Skeletal muscle cell (primary cell): ENCODE measurements around the gene LHX5.

Source experiments
- DNase-seq: peaks from one replicate; pipeline ENCODE4 v3.0.0-alpha.2; 2010; ENCODE audit warnings: low read depth
- H3K4me3 ChIP-seq: 2 replicates; pipeline ENCODE4 v1.5.1; 2011; ENCODE audit warnings: low read depth, mild to moderate bottlenecking, control low read depth, low read length, moderate library complexity

The LHX5 gene

GRCh38 chr12:113479216-113479589 lies 7.5 kb upstream of the LHX5 start:
- H3K4me3 ChIP-seq = no peak overlapping the region
- no peak for DNase-seq

DNA sequence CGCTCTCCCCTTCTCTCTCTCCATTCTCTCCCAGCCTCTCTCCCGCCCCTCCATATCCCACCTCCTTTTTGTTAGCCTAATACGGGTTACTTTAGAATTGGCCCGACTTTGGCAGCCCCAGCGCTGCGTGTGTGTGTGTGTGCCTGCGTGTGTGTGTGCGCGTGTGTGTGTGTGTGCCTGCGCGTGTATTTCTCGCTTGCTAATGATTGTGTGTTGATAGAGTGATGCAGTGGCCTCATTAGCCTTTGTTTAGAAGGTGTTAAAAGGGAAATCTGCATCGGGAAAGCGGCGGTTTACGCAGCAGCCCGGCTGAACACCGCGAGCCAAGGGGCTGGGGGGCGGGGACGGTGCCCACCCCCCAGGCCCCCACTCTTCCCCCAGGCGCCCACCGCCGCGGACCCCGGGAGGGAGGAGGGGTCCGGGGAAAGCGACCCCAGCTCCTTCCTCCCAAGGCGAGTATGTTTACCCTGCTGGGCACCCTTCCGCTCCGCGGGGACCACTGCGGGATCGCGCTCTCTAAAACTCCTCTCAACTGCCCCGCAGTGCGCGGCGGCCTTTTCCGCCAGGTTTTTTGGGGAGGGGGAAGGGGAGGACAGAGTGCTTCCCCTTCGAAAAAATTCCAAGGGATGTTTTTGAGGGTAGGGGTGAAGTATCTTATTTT lies 6.8 kb upstream of the LHX5 start:
- DNase-seq = no peak
- H3K4me3 ChIP-seq = no peak overlapping the region

- no peak for DNase-seq
- no peak overlapping the region for H3K4me3 ChIP-seq
Observed at GRCh38 chr12:113477842-113478215, 6.2 kb upstream of the LHX5 start.

DNA sequence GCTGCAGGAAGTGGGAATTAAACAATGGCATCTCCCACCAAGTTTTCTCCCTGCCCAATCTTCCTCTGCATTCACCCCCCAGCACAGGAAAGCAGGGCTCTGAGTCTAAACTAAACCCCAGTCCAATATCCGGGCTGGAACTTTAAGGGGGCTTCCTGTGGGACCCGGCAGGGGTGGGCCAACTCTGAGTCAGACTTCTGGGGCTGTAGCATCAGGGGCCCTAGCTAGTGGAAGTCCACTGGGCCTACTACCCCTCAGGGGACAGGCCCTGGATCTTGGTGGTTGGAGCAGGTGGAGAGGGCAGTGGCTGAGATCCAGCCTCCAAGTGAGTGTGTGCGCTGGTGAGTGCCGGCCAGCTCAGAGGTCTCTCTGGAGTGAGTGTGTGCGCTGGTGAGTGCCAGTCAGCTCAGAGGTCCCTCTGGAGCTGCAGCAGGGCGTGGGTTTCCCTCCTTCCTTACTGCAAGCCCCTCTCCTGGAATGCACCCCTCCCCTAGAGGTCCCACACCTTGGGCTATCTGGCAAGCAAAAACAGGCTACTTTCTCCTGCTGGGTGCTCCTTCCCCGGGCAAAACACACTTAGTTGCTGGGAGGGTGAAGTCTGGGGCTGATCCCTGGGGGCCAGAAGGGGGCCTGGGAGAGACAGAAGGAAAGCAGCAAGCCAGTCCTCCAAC lies 5.6 kb upstream of the LHX5 start:
- no peak overlapping the region for H3K4me3 ChIP-seq
- DNase-seq = no peak

GRCh38 chr12:113476176-113476986 lies 4.7 kb upstream of the LHX5 start:
- DNase-seq = no peak
- no peak overlapping the region for H3K4me3 ChIP-seq

GRCh38 chr12:113475451-113476175 lies 3.9 kb upstream of the LHX5 start:
- no peak overlapping the region for H3K4me3 ChIP-seq
- DNase-seq = no peak

GRCh38 chr12:113474635-113475436 lies 3.2 kb upstream of the LHX5 start:
- no peak overlapping the region for H3K4me3 ChIP-seq

DNA sequence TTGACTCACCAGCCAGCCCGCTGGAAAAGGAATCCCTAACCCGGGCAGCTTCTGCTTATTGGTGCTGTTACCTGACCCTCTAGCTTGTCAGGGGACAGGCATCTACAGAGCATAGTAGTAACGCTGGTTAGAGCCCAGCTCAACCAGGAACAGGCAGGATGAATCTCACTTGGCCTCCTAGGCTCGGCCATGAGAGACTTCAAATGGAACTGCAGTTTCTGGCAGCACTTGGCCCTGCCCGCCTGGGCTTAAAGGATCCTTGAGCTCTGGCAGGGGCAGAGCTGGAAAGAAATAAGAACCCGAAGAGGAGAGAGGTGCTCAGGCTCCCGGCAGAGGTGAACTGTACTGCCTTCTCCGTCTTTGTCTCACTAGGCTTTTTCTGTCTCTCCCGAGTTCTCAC lies 2.3 kb upstream of the LHX5 start:
- DNase-seq = no peak
- no peak overlapping the region for H3K4me3 ChIP-seq

More at GRCh38 chr12:113474635-113475436, 3.2 kb upstream of the LHX5 start:
- DNase-seq = no peak

DNA sequence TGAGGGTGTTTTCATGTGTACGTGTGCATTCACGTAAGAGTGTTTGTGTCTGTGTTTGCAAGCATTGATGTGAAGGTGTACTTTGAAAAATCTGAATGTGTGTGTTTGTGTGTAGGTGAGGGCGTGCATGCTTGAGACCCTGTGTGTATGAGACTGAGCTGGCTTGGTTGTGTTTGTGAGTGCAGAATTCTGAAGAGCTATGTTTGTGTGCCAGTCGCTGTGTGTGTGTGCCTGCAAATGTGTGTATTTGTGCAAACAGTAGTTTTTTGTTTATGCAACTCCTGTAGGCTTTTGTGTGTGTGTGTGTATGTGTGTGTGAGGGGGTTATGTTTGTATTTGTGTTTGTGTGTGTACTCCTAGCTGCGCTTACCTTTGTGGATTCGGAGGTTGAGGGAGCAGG lies 1.7 kb upstream of the LHX5 start:
- no peak overlapping the region for H3K4me3 ChIP-seq
- DNase-seq = no peak

- DNase-seq = no peak
- no peak overlapping the region for H3K4me3 ChIP-seq
Observed at GRCh38 chr12:113472191-113473121, 785 bp upstream of the LHX5 start.

GRCh38 chr12:113470871-113471618 lies 626 bp downstream of the LHX5 start:
- H3K4me3 ChIP-seq = no peak overlapping the region
- no peak for DNase-seq

DNA sequence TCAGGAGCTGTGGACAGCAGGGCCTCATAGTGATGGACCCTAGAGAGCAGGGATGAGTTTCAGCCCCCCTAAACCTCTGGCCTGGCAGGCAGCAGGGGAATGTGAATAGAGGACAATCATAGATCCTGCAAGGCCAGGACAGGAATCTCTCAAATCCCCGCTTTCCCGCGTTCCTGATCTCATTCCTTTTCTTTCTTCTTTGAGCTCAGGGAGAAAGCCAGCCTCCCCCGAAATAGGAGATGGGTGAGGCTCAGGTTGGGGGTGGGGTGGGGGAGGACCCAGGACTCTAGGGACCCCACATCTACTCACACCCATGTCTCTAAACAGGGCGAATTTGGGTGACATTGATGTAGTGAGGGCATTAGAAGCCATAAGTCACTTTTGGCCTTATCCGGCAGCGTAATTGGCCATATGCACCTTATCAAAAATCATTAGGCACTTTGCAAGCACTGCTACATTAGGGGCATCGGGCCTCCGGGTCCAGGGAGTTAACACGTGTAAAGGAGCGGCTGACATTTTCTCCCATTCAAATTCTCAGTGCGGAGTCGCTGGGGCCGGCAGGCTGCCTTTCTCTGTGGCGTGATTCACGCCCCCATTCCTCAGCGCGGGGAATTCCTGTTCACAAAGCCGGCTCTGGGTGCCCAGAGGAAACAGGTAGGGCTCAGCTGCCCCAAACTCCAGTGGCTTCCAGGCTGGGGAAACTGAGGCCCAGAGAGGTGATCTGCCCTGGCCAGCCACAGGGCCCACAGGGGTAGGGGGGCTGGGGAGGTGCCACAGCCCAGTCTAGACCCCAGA lies 1.5 kb downstream of the LHX5 start:
- no peak overlapping the region for H3K4me3 ChIP-seq
- DNase-seq = no peak

DNA sequence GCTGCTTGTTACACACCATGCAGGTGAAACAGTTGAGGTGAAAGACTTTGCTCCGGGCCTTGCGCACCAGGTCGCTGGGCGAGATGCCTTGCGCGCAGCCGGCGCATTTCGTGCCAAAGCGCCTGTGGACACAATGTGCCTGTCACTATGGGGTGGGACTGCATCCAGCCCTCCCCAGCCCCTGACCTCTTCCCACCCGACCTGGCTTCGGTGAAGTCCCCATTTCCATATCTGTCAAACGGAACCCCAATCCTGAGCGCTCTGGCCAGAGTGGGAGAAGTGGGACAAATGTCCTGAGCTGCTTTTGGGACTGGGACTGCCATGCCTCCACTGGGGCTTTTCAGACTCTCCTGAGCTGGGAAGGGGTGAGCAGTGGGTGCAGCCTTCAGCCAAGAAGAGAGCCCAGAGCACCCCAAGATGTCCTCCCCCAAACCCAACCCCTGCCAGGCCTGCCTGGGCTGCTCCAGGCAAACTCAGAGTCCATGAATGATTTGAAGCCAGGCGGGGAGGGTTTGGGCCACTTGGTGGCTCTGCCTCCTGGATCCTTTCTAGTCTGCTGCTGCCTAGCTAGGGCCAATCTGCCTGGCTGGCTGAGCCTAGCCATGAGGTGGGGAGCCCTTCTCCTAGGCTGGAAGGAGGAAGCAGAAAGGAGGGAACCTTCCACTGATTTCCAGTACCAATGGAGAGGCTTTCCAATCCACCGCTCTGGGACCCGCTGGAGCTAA lies 2.3 kb downstream of the LHX5 start:
- DNase-seq = no peak
- H3K4me3 ChIP-seq = no peak overlapping the region

- DNase-seq = no peak
- H3K4me3 ChIP-seq = no peak overlapping the region
Observed at GRCh38 chr12:113468365-113469223, 3.1 kb downstream of the LHX5 start.
